ENCODE results near the gene PLCH2.
"Not testable (repeated sequence)": the region's sequence is repeated elsewhere in the genome, so short reads cannot be mapped to it uniquely, and the experiment has no call there.

The PLCH2 gene

DNA sequence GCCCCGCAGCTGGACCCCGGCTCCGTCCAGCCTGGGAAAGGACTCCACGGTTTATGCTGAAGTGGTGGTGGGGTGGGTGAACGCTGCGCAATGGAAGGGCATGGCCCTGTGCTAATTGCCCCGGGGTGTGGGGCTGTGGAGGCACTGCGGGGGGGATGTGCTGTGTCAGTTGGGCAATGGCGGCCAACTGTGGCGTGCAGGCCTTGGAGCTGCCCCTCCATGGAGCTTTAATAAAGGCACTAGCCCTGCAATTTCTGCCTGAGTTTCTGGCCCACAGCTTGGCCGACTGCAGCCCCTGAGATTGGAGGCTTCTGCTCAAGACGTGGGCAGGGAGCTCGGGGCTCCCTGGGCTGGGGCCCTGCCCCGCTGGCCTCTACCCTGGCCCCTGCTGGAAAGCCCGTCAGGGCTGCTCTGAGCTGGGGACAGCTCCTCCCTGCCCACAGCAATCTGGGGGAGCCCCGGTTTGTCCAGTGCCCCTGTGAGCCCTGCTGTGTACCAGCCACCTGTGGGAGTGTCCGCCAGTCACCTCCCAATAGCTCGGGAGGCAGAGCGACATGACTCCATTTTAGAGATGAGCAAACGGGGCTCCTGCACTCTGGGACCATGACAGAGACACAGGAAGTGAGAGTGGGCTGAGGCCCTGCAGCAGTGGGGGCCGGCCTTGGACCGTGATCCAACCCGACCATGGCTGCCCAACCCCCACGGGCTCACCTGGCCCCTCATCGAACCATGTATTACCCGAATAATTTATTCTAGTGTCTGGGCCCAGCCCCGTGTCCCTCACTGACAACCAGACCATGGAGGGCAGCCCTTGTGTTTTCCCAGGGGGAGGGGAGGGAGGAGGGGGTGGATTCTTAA, 71.3 kb downstream of the PLCH2 start:
- peak overlapping the region; percentile 57 for H3K4me2 ChIP-seq (ENCODE audit: low read depth, low read length, poor library complexity, severe bottlenecking)
- no peaks in the 10 kb centered on the region for H3K9me3 ChIP-seq (ENCODE audit: insufficient read depth, low read length)
- H3K9ac ChIP-seq (ENCODE audit: low read length): peak overlapping the region; percentile 50; the same call in 1 of the 2 replicates
- peak overlapping the region; percentile 56 for H3K27ac ChIP-seq (ENCODE audit: low read depth, low read length)
- no peaks in the 10 kb centered on the region for H3K9me2 ChIP-seq (replicated peaks; ENCODE audit: insufficient read depth, low read length)
- H4K20me1 ChIP-seq (ENCODE audit: low read depth, low read length): no peaks in the 10 kb centered on the region
- no peaks in the 10 kb centered on the region for H3F3A ChIP-seq (ENCODE audit: insufficient read depth)
- no peaks in the 10 kb centered on the region for H3K36me3 ChIP-seq (ENCODE audit: low read length)
- no peak overlapping the region for H3K4me3 ChIP-seq (ENCODE audit: insufficient read depth, low read length, poor library complexity, severe bottlenecking)
- H3K27me3 ChIP-seq (ENCODE audit: low read length): no peaks in the 10 kb centered on the region
- TF ChIP-seq, protein P1, sequence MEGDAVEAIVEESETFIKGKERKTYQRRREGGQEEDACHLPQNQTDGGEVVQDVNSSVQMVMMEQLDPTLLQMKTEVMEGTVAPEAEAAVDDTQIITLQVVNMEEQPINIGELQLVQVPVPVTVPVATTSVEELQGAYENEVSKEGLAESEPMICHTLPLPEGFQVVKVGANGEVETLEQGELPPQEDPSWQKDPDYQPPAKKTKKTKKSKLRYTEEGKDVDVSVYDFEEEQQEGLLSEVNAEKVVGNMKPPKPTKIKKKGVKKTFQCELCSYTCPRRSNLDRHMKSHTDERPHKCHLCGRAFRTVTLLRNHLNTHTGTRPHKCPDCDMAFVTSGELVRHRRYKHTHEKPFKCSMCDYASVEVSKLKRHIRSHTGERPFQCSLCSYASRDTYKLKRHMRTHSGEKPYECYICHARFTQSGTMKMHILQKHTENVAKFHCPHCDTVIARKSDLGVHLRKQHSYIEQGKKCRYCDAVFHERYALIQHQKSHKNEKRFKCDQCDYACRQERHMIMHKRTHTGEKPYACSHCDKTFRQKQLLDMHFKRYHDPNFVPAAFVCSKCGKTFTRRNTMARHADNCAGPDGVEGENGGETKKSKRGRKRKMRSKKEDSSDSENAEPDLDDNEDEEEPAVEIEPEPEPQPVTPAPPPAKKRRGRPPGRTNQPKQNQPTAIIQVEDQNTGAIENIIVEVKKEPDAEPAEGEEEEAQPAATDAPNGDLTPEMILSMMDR (IDR thresholded peaks at IDR 0.05; ENCODE audit: insufficient read depth, low read length, poor library complexity, severe bottlenecking): no peak
- no peak for TF ChIP-seq EZH2phosphoT487 (conservative IDR thresholded peaks at IDR 0.05; ENCODE audit: low read length)
- no peak overlapping the region for H2AFZ ChIP-seq (ENCODE audit: low read depth, low read length, severe bottlenecking)
- H3K79me2 ChIP-seq (ENCODE audit: insufficient read depth, low read length): no peaks in the 10 kb centered on the region

DNA sequence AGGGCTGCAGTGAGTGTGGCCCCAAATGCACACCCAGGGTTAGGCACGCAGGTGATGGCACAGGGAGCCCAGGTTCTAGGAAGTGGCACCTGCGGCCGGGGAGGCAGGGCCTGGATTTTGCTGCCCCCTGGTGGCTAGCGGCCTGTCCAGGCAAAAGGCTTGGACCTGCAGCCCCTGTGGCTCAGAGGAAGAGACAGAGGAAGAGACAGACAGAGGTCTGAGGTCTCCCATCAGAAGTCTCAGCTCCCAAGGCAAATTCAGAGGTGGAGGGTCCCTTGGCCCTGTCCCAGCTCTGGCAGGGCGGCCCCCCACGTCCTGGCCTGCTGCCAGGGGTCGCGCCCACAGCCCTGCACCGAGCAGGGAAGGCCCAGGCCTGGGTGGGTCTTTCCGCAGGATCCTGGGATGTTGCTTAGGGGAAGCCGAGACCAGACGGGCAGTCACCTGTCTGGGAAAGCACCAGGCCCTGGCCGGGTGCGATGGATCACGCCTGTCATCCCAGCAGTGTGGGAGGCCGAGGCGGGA, 72.0 kb downstream of the PLCH2 start:
- no peaks in the 10 kb centered on the region for H3K79me2 ChIP-seq (ENCODE audit: insufficient read depth, low read length)
- H2AFZ ChIP-seq (ENCODE audit: low read depth, low read length, severe bottlenecking): no peak overlapping the region
- no peaks in the 10 kb centered on the region for H3K36me3 ChIP-seq (ENCODE audit: low read length)
- no peaks in the 10 kb centered on the region for H3K9me2 ChIP-seq (replicated peaks; ENCODE audit: insufficient read depth, low read length)
- H3F3A ChIP-seq (ENCODE audit: insufficient read depth): no peaks in the 10 kb centered on the region
- H4K20me1 ChIP-seq (ENCODE audit: low read depth, low read length): no peaks in the 10 kb centered on the region
- TF ChIP-seq EZH2phosphoT487 (conservative IDR thresholded peaks at IDR 0.05; ENCODE audit: low read length): no peak
- TF ChIP-seq, protein P1 (IDR thresholded peaks at IDR 0.05; ENCODE audit: insufficient read depth, low read length, poor library complexity, severe bottlenecking): peak; percentile 58
- H3K9me3 ChIP-seq (ENCODE audit: insufficient read depth, low read length): no peaks in the 10 kb centered on the region
- H3K27me3 ChIP-seq (ENCODE audit: low read length): no peaks in the 10 kb centered on the region
- H3K9ac ChIP-seq (ENCODE audit: low read length): peak overlapping the region; percentile 48
- peak overlapping the region; percentile 57 for H3K4me2 ChIP-seq (ENCODE audit: low read depth, low read length, poor library complexity, severe bottlenecking)
- H3K27ac ChIP-seq (ENCODE audit: low read depth, low read length): peak overlapping the region; percentile 72
- no peak overlapping the region for H3K4me3 ChIP-seq (ENCODE audit: insufficient read depth, low read length, poor library complexity, severe bottlenecking)

DNA sequence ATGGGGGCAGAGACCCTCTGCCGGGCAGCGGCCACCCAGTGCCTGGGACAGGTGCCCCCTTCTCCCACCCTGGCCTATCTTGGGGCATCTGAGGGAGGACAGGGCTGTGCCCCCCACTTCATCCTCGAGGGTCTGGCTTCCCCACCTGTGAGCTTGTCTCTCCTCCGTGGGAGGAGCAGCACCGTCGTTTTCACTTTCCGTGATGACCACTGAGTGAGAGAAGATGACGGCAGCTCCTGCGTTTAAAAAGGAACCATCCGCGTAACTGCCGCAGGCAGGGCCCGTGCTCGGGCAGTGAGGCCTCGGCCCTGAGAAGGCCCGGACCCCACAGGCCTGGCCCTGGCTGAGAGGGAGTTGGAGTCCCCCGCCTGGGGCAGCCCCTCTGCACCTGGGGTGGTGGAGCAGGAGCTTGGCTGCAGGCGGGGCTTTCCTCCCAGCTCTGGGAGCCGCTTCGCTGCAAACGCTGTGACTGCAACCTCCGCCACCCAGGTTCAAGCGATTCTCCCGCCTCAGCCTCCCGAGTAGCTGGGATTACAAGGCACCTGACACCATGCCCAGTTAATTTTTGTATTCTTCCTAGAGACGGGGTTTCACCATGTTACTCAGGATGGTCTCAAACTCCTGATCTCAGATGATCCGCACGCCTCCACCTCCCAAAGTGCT, 73.4 kb downstream of the PLCH2 start:
- H3K79me2 ChIP-seq (ENCODE audit: insufficient read depth, low read length); H3K9me3 ChIP-seq (ENCODE audit: insufficient read depth, low read length); H3K9me2 ChIP-seq (replicated peaks; ENCODE audit: insufficient read depth, low read length); H3F3A ChIP-seq (ENCODE audit: insufficient read depth); H3K9ac ChIP-seq (ENCODE audit: low read length); H2AFZ ChIP-seq (ENCODE audit: low read depth, low read length, severe bottlenecking); H3K4me3 ChIP-seq (ENCODE audit: insufficient read depth, low read length, poor library complexity, severe bottlenecking); H3K4me2 ChIP-seq (ENCODE audit: low read depth, low read length, poor library complexity, severe bottlenecking); H3K36me3 ChIP-seq (ENCODE audit: low read length); H4K20me1 ChIP-seq (ENCODE audit: low read depth, low read length); H3K27me3 ChIP-seq (ENCODE audit: low read length): not testable (repeated sequence)
- H3K27ac ChIP-seq (ENCODE audit: low read depth, low read length): 0 out of 2 replicates have a peak overlapping the region, but pooled peaks have one; percentile 72

DNA sequence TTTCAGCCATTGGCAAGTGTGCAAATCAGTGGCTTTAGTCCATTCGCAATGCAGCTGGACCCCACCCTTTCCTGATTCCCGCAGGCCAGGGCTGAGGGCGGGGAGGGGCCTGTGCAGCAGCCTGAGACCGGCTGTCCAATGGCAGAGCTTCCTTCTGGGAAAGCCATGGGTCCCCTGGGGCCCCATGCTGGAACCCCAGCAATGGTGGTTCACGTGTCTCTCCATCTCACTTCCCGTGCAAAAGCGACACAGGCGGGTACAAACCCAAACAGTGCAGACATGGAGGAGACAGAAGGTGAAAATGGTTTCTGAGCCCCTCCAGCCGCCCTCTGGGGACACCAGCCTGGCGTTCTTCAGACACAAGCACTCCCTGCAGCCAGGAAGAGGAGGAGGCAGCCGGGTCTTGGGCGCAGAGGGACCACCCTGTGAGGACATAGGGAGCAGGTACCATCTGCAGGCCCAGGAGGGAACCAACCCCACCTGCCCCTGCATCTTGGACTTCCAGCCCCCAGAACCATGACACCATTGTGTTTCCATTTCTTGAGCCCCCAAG, 74.3 kb downstream of the PLCH2 start:
- not testable (repeated sequence) for H3K9me2 ChIP-seq (replicated peaks; ENCODE audit: insufficient read depth, low read length); H3K9ac ChIP-seq (ENCODE audit: low read length); H2AFZ ChIP-seq (ENCODE audit: low read depth, low read length, severe bottlenecking); H3K79me2 ChIP-seq (ENCODE audit: insufficient read depth, low read length); H4K20me1 ChIP-seq (ENCODE audit: low read depth, low read length); H3F3A ChIP-seq (ENCODE audit: insufficient read depth); H3K27ac ChIP-seq (ENCODE audit: low read depth, low read length); H3K9me3 ChIP-seq (ENCODE audit: insufficient read depth, low read length); H3K36me3 ChIP-seq (ENCODE audit: low read length); H3K4me3 ChIP-seq (ENCODE audit: insufficient read depth, low read length, poor library complexity, severe bottlenecking); H3K27me3 ChIP-seq (ENCODE audit: low read length); H3K4me2 ChIP-seq (ENCODE audit: low read depth, low read length, poor library complexity, severe bottlenecking)

DNA sequence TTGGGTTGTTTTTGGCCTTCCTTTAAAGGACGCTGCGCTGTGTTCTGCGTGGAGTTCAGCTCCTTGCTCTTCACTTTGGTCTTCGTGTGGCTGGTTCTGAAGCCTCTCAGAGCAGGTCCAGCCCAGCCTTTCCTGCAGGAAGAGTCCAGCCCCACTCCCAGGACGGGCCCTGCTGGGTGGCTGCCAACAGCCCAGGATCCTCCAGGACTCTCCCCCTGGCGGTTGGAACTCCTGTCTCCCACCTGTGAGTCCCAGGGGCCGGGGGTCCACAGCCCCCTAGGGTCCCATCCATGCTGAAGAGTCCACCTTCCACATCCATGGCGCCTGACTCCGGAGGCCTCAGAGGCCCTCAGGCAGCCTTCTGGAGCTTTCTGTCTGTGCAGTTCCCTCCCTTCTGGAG, 75.5 kb downstream of the PLCH2 start:
- H3K9me2 ChIP-seq (replicated peaks; ENCODE audit: insufficient read depth, low read length); H3F3A ChIP-seq (ENCODE audit: insufficient read depth); H3K36me3 ChIP-seq (ENCODE audit: low read length); H4K20me1 ChIP-seq (ENCODE audit: low read depth, low read length); H3K79me2 ChIP-seq (ENCODE audit: insufficient read depth, low read length); H3K4me3 ChIP-seq (ENCODE audit: insufficient read depth, low read length, poor library complexity, severe bottlenecking); H3K4me2 ChIP-seq (ENCODE audit: low read depth, low read length, poor library complexity, severe bottlenecking); H3K27ac ChIP-seq (ENCODE audit: low read depth, low read length); H3K9me3 ChIP-seq (ENCODE audit: insufficient read depth, low read length); H2AFZ ChIP-seq (ENCODE audit: low read depth, low read length, severe bottlenecking); H3K27me3 ChIP-seq (ENCODE audit: low read length); H3K9ac ChIP-seq (ENCODE audit: low read length): not testable (repeated sequence)
